GM18909 (cell line): ENCODE measurements around the gene RNF10.
A peak's percentile ranks its signal among the peaks of the same experiment; 100 is the strongest.
"Not testable (repeated sequence)": the region's sequence is repeated elsewhere in the genome, so short reads cannot be mapped to it uniquely, and the experiment has no call there.

Source experiments
- ATAC-seq: cut with Tn5 transposase; IDR thresholded peaks from one replicate; pipeline ENCODE4 v1.9.1; 2021; ENCODE audit warnings: mild to moderate bottlenecking; ENCODE audit not compliant: unreplicated experiment, poor library complexity

RNF10 gene

GRCh38 chr12:120522568-120522967 lies 11.6 kb upstream of the RNF10 start:
- ATAC-seq, result no peak

- ATAC-seq, result peak; percentile 85
Observed at GRCh38 chr12:120528861-120529525, 5.2 kb upstream of the RNF10 start, which contains the start of gene COQ5. Gene COQ5, minus strand, starts transcription at chr12:120529158. Its CDS starts 17 bp downstream, at chr12:120529141.

- no peak for ATAC-seq
Observed at GRCh38 chr12:120529641-120530417, 4.3 kb upstream of the RNF10 start.

GRCh38 chr12:120530418-120530761 lies 3.8 kb upstream of the RNF10 start:
- not testable (repeated sequence) for ATAC-seq

- no peak for ATAC-seq
Observed at GRCh38 chr12:120532701-120533238, 1.4 kb upstream of the RNF10 start.

- peak; percentile 37 for ATAC-seq
Observed at GRCh38 chr12:120534703-120535655, 823 bp downstream of the RNF10 start.

GRCh38 chr12:120536064-120536791 lies 2.1 kb downstream of the RNF10 start:
- ATAC-seq, result no peak

- no peak for ATAC-seq
Observed at GRCh38 chr12:120537856-120538220, 3.7 kb downstream of the RNF10 start.

GRCh38 chr12:120538281-120539156 lies 4.4 kb downstream of the RNF10 start:
- ATAC-seq, result no peak

GRCh38 chr12:120539303-120539702 lies 5.1 kb downstream of the RNF10 start:
- ATAC-seq, result no peak

GRCh38 chr12:120540445-120540844 lies 6.3 kb downstream of the RNF10 start:
- no peak for ATAC-seq

GRCh38 chr12:120542166-120542565 lies 8.0 kb downstream of the RNF10 start:
- ATAC-seq, result no peak

- ATAC-seq, result no peak
Observed at GRCh38 chr12:120544691-120545090, 10.5 kb downstream of the RNF10 start.

- no peak for ATAC-seq
Observed at GRCh38 chr12:120546050-120546386, 11.9 kb downstream of the RNF10 start.

GRCh38 chr12:120554678-120555077 lies 20.5 kb downstream of the RNF10 start:
- ATAC-seq, result no peak

- no peak for ATAC-seq
Observed at GRCh38 chr12:120557589-120557988, 23.4 kb downstream of the RNF10 start.

GRCh38 chr12:120562906-120563305 lies 28.8 kb downstream of the RNF10 start:
- ATAC-seq, result no peak

GRCh38 chr12:120563495-120563894 lies 29.3 kb downstream of the RNF10 start:
- ATAC-seq, result no peak

- no peak for ATAC-seq
Observed at GRCh38 chr12:120571299-120571698, 37.1 kb downstream of the RNF10 start.
